Left lung (tissue), 10 donors: ENCODE data around the gene AP2A2. TPM values are rescaled to one million over a fixed set of nuclear protein-coding genes. Genes with fewer than 3 reads are reported as not detected.
A peak's percentile ranks its signal among the peaks of the same experiment; 100 is the strongest.

ENCODE experiments used
- ATAC-seq: fragments of 200-7000 bp; cut with Tn5 transposase; one replicate; pipeline ENCODE4 v1.9.1; 2020; ENCODE audit warnings: moderate library complexity
- DNase-seq, 4 donors: peaks; one replicate each; pipeline ENCODE4 v3.0.0-alpha.2; 2013 to 2020
- H3K27ac ChIP-seq, 2 donors: fragments of 200-600 bp; sonication (generic) in 1 of 2; one replicate each; pipeline versions ENCODE4 v1.5.0 to v1.8.0; 2020 to 2021
- H3K27me3 ChIP-seq, 2 donors: fragments of 200-600 bp; sonication (generic) in 1 of 2; one replicate each; pipeline versions ENCODE4 v1.5.0 to v1.8.0; 2020 to 2021
- H3K36me3 ChIP-seq, 2 donors: fragments of 200-600 bp; sonication (generic) in 1 of 2; one replicate each; pipeline versions ENCODE4 v1.5.0 to v1.8.0; 2020 to 2021
- H3K4me1 ChIP-seq, 2 donors: fragments of 200-600 bp; one replicate each; pipeline ENCODE4 v1.8.0; 2021
- H3K4me3 ChIP-seq, 2 donors: fragments of 200-600 bp; sonication (generic) in 1 of 2; one replicate each; pipeline versions ENCODE4 v1.5.0 to v1.8.0; 2020 to 2021; ENCODE audit warnings: mild to moderate bottlenecking in 1 of 2
- H3K9me3 ChIP-seq, 2 donors: fragments of 200-600 bp; sonication (generic) in 1 of 2; one replicate each; pipeline versions ENCODE4 v1.5.0 to v1.8.0; 2020 to 2021
- intact Hi-C, 2 donors: fragments of 100-400 bp; cut with DNase I; formaldehyde crosslinking; loops; one replicate each; pipeline versions ENCODE4 v1.11.2 to v1.14.2; 2022
- polyA plus RNA-seq, 6 donors: library from polyadenylated mRNA; unstranded; fragments of 120-200 nt; gene quantifications; one replicate each; pipeline ENCODE4 v1.2.1, GENCODE V29; 2013; ENCODE audit not compliant: insufficient read length in 6 of 6
- total RNA-seq, 2 donors: library from RNA; stranded (reverse); fragmentation: NEBNext Ultra II Directional; extraction: Animal tissue kit (Norgen Biotek cat#: 25700); gene quantifications; one replicate each; pipeline ENCODE4 v1.2.1, GENCODE V29; 2021
- TF ChIP-seq, protein P1 (sequence below), 2 donors: fragments of 200-600 bp; sonication (generic) in 1 of 2; IDR thresholded peaks; one replicate each; pipeline versions ENCODE4 v1.5.0 to v1.8.0; 2021; ENCODE audit warnings: antibody characterized with exemption in 2 of 2
- donor health status: DM: no; HTN: yes; CAD: no.
- donor health status: DM: no; HTN: no; CAD: no.

Gene AP2A2
- total and polyA plus RNA-seq, 8 donors: 77.0 to 98.4 (median 83.0) TPM

DNA sequence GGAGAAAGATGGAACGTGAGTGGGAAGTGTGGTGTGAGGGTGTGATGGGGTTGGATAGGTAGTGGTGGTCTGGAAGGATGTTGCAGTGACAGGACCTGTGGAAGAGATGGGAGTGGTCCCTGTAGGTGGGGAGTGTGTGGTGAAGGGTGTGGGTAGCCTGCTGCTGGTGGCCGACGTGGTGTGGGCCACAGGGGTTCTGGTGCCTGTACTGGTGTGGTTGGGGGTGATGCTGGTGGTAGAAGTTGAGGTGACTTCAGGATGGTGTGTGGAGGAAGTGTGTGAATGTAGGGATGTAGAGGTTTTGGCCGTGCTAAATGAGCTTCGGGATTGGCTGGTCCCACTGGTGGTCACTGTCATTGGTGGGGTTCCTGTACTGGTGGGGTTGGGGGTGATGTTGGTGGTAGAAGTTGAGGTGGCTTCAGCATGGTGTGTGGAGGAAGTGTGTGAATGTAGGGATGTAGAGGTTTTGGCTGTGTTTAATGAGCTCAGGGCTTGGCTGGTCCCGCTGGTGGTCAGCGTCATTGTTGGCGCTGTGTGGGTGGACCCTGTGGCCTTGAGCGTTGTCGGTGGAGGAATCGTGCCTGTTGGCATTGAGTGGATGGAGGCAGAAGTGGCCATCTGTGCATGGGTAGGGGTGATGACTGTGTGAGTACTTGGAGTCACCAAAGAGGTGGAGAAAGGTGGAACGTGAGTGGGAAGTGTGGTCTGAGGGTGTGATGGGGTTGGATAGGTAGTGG is 91.8 kb downstream of the AP2A2 start:
- Histone ChIP-seq H3K27me3 (no peaks in the 10 kb centered on the region), H3K9me3 (no peaks in the 10 kb centered on the region), H3K4me1 (no peaks in the 10 kb centered on the region), H3K27ac (no peak overlapping the region), H3K4me3 (no peak overlapping the region), H3K36me3 (peaks cover 0 to 12% of the 10 kb centered on the region in 2 donors)
- ATAC-seq (peak; percentile 8), DNase-seq (no peak)
- intact Hi-C loops: no loop called here
- TF ChIP-seq, protein P1, sequence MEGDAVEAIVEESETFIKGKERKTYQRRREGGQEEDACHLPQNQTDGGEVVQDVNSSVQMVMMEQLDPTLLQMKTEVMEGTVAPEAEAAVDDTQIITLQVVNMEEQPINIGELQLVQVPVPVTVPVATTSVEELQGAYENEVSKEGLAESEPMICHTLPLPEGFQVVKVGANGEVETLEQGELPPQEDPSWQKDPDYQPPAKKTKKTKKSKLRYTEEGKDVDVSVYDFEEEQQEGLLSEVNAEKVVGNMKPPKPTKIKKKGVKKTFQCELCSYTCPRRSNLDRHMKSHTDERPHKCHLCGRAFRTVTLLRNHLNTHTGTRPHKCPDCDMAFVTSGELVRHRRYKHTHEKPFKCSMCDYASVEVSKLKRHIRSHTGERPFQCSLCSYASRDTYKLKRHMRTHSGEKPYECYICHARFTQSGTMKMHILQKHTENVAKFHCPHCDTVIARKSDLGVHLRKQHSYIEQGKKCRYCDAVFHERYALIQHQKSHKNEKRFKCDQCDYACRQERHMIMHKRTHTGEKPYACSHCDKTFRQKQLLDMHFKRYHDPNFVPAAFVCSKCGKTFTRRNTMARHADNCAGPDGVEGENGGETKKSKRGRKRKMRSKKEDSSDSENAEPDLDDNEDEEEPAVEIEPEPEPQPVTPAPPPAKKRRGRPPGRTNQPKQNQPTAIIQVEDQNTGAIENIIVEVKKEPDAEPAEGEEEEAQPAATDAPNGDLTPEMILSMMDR (IDR thresholded peaks at IDR 0.05): no peak

DNA sequence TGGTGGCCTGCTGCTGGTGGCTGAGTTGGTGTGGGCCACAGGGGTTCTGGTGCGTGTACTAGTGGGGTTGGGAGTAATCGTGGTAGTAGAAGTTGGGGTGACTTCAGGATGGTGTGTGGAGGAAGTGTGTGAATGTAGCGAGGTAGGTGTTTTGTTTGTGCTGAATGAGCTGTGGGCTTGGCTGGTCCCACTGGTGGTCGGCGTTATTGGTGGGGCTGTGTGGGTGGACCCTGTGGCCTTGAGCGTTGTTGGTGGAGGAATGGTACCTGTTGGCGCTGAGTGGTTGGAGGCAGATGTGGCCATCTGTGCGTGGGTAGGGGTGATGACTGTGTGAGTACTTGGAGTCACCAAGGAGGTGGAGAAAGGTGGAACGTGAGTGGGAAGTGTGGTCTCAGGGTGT is 92.4 kb downstream of the AP2A2 start:
- no peaks in the 10 kb centered on the region for H3K9me3 ChIP-seq
- intact Hi-C loops: no loop called here
- no peak overlapping the region for H3K4me3 ChIP-seq
- no peak for DNase-seq
- H3K36me3 ChIP-seq: peaks cover 0 to 9% of the 10 kb centered on the region in 2 donors
- no peak overlapping the region for H3K27ac ChIP-seq
- no peaks in the 10 kb centered on the region for H3K27me3 ChIP-seq
- no peak for ATAC-seq
- TF ChIP-seq, protein P1 (IDR thresholded peaks at IDR 0.05): no peak
- no peaks in the 10 kb centered on the region for H3K4me1 ChIP-seq

DNA sequence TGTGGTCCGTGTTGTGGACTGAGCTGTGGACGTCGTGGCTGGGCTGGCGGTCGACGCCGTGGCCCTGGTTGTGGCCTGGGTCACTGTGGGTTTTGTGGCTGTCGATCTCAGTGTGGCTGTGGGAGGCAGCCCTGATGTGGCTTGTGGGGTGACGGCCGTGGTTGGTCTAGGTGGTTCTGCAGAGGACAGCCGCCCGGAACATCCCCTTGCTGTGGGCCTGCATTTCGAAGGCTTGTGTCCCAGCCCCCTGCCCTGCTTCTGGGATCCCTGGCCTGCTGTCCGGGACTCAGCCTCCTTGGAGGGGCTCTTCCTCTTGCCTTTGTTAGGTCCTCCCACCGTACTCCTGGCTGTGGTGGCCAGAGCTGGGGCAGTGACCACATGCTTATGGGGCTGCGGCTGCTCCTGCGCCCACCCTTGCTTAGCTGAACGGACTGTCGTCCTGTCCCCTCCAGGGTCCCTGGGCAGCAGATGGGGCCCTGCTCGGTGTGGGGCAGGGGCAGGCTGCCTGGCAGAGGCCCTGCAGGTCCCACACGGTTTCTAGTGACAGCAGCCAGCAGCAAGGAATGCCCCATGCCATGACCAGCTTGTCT is 93.7 kb downstream of the AP2A2 start:
- TF ChIP-seq, protein P1 (IDR thresholded peaks at IDR 0.05): no peak
- intact Hi-C loops: no loop called here
- Histone ChIP-seq H3K36me3 (no peaks in the 10 kb centered on the region), H3K4me1 (no peaks in the 10 kb centered on the region), H3K27me3 (no peaks in the 10 kb centered on the region), H3K4me3 (no peak overlapping the region), H3K9me3 (no peaks in the 10 kb centered on the region), H3K27ac (no peak overlapping the region)
- DNase-seq: no peak
- no peak for ATAC-seq

DNA sequence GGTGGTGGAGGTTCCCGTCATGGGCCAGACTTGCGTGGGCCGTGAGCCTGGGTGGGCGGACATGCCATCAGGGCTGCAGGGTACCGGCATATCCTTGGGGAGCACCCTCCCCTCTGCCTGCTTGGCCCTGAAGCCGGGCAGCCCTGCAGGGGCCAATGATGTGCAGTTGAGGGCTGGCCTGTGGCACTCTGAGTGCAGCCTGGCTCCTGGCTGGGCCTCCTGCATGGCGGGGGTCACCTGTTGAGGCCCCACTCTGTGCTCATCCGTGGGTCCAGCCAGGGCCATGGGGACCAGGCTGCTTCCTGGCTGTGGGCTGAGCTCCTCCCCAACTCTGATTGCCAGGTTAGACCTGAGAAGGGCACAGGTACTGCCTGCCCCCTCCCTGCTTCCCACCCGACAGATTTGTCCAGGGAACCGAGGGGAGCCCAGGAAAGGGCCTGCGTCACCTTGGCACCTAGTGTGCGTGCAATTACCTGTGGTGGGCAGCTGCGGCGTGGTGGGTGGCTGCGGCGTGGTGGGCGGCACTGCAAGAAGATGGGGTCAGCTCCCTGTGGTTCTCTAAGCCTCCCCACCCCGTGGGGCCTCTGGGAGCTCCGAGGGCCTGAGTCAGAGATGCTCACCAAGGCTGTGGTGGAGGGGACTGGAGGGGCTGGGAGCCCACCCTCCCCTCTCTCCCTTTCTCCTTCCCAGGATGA is 94.7 kb downstream of the AP2A2 start:
- TF ChIP-seq, protein P1 (IDR thresholded peaks at IDR 0.05): no peak
- Histone ChIP-seq H3K9me3 (no peaks in the 10 kb centered on the region), H3K27ac (no peak overlapping the region), H3K36me3 (no peaks in the 10 kb centered on the region), H3K4me1 (no peaks in the 10 kb centered on the region), H3K4me3 (no peak overlapping the region), H3K27me3 (no peaks in the 10 kb centered on the region)
- intact Hi-C loops: no loop called here
- DNase-seq: peak in 1 of 4 donors; percentile 73
- no peak for ATAC-seq

DNA sequence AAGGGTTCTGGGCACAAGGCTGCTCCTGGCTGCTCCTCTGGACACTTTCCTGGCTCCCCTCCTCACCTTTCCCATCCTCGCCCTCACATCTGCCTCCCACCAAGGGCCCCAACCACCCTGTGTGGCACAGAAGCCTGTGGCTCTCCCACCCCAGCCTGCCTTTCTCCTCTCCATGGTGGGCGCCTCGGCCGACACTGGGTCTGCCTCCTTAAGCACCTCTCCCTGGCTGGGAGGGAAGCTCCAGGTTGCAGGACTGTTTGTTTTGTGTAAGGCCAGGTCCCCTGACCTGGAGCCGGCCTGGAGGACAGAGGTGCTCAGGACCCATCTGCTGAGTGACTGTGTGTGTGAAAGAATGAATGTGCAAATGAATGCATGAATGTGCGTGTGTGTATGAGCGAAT is 96.7 kb downstream of the AP2A2 start:
- Histone ChIP-seq H3K27ac (no peak overlapping the region), H3K4me1 (no peaks in the 10 kb centered on the region), H3K4me3 (no peak overlapping the region), H3K36me3 (no peaks in the 10 kb centered on the region), H3K27me3 (no peaks in the 10 kb centered on the region), H3K9me3 (no peaks in the 10 kb centered on the region)
- intact Hi-C loops: no loop called here
- TF ChIP-seq, protein P1 (IDR thresholded peaks at IDR 0.05): no peak
- ATAC-seq (no peak), DNase-seq (peak in 1 of 4 donors; percentile 67)
